Gastroesophageal sphincter (tissue), 4 donors: ENCODE measurements around the gene TCF4. TPM values are rescaled to one million over a fixed set of nuclear protein-coding genes. Genes with fewer than 3 reads are reported as not detected.

ENCODE experiments used
- ATAC-seq: fragments of 150-250 bp; one replicate; pipeline ENCODE4 v1.9.1; 2016; ENCODE audit warnings: mild to moderate bottlenecking, moderate library complexity
- H3K27ac ChIP-seq, 4 donors: fragments of 200-600 bp; sonication (generic) in 3 of 4; 1 replicate in 3 of 4; 2 replicates in 1 of 4; pipeline ENCODE4 v1.5.1; 2016 to 2019
- H3K27me3 ChIP-seq: fragments of 200-600 bp; sonication (generic); one replicate; pipeline ENCODE4 v1.5.1; 2019
- H3K36me3 ChIP-seq, 2 donors: fragments of 200-600 bp; sonication (generic); one replicate each; pipeline ENCODE4 v1.5.1; 2019; ENCODE audit warnings: control low read depth in 1 of 2
- H3K4me1 ChIP-seq, 3 donors: fragments of 200-600 bp; sonication (generic); 1 replicate in 2 of 3; 2 replicates in 1 of 3; pipeline ENCODE4 v1.5.1; 2016 to 2019; ENCODE audit warnings: control low read depth in 2 of 3
- H3K4me3 ChIP-seq, 2 donors: fragments of 200-600 bp; sonication (generic); one replicate each; pipeline ENCODE4 v1.5.1; 2019; ENCODE audit warnings: mild to moderate bottlenecking in 1 of 2, moderate library complexity in 1 of 2
- H3K9me3 ChIP-seq, 3 donors: fragments of 200-600 bp; sonication (generic); one replicate each; pipeline ENCODE4 v1.5.1; 2017 to 2019; ENCODE audit warnings: control low read depth in 2 of 3
- CTCF ChIP-seq, 4 experiments: fragments of 200-600 bp in 2 of 4; fragments of 450-650 bp in 2 of 4; sonication (generic) in 1 of 4; IDR thresholded peaks; one replicate each; pipeline ENCODE4 v1.5.1; 2017 to 2019; ENCODE audit warnings: antibody characterized with exemption in 4 of 4, mild to moderate bottlenecking in 2 of 4, moderate library complexity in 2 of 4
- EP300 ChIP-seq: sonication (generic); formaldehyde crosslinking; IDR thresholded peaks from one replicate; pipeline ENCODE4 v1.6.1; 2017; ENCODE audit warnings: antibody characterized with exemption, mild to moderate bottlenecking
- POLR2A ChIP-seq, 2 donors: fragments of 450-650 bp; IDR thresholded peaks; one replicate each; pipeline ENCODE4 v1.6.1; 2017; ENCODE audit warnings: antibody characterized with exemption in 2 of 2, mild to moderate bottlenecking in 2 of 2, moderate library complexity in 1 of 2
- POLR2AphosphoS5 ChIP-seq: sonication (generic); formaldehyde crosslinking; IDR thresholded peaks from one replicate; pipeline ENCODE4 v1.6.1; 2017; ENCODE audit warnings: antibody characterized with exemption
- WGBS, 2 donors: methylation state at CpG; one replicate each; pipeline ENCODE4 v1.1.5; 2018; ENCODE audit warnings: low coverage in 1 of 2; 5-methylcytosine and 5-hydroxymethylcytosine counted together
- total RNA-seq, 4 donors: library from RNA; depleted of rRNA; stranded (reverse); fragments of >200 nt; gene quantifications; one replicate each; pipeline ENCODE4 v1.1.0, GENCODE V29; 2016

The TCF4 gene
- total RNA-seq, 4 donors from 2014 or later, result 64.1 to 87.6 (median 76.2) TPM

- Histone ChIP-seq H3K36me3 (no peaks in the 10 kb centered on the region), H3K4me1 (peaks cover 0 to 7% (median 0%) of the 10 kb centered on the region in 3 donors), H3K27ac (no peak overlapping the region), H3K4me3 (no peak overlapping the region), H3K27me3 (no peaks in the 10 kb centered on the region), H3K9me3 (no peaks in the 10 kb centered on the region)
- TF ChIP-seq EP300, result no peak
- TF ChIP-seq POLR2A (IDR thresholded peaks at IDR 0.05), result no peak
- no peak for TF ChIP-seq CTCF (IDR thresholded peaks at IDR 0.05)
- TF ChIP-seq POLR2AphosphoS5, result no peak
- 54 to 57% methylated on average over 3 of the region's 3 CpGs for WGBS, 2 donors
- no peak for ATAC-seq
Measured at GRCh38 chr18:55534547-55534946, 53.4 kb downstream of the TCF4 start.

- WGBS, 2 donors, result 90 to 100% methylated on average over 3 to 4 of the region's 5 CpGs
- Histone ChIP-seq H3K4me1 (peaks cover 0 to 7% (median 0%) of the 10 kb centered on the region in 3 donors), H3K4me3 (no peak overlapping the region)
Measured at GRCh38 chr18:55530166-55530565, 57.8 kb downstream of the TCF4 start.

GRCh38 chr18:55529581-55529980 is 58.4 kb downstream of the TCF4 start:
- no peaks in the 10 kb centered on the region for H3K27me3 ChIP-seq
- no peak for ATAC-seq
- TF ChIP-seq CTCF (IDR thresholded peaks at IDR 0.05), result no peak
- TF ChIP-seq EP300, result no peak
- TF ChIP-seq POLR2A (IDR thresholded peaks at IDR 0.05), result no peak
- no peak for TF ChIP-seq POLR2AphosphoS5

More at GRCh38 chr18:55530166-55530565, 57.8 kb downstream of the TCF4 start:
- Histone ChIP-seq H3K27me3 (no peaks in the 10 kb centered on the region), H3K27ac (no peak overlapping the region), H3K9me3 (no peaks in the 10 kb centered on the region), H3K36me3 (no peaks in the 10 kb centered on the region)
- ATAC-seq, result no peak
- no peak for TF ChIP-seq CTCF (IDR thresholded peaks at IDR 0.05)
- no peak for TF ChIP-seq POLR2AphosphoS5

GRCh38 chr18:55525845-55526244 is 62.1 kb downstream of the TCF4 start:
- H3K4me1 ChIP-seq, result no peaks in the 10 kb centered on the region
- no peaks in the 10 kb centered on the region for H3K27me3 ChIP-seq
- H3K27ac ChIP-seq, result no peak overlapping the region
- H3K4me3 ChIP-seq, result no peak overlapping the region
- H3K36me3 ChIP-seq, result no peaks in the 10 kb centered on the region
- H3K9me3 ChIP-seq, result no peaks in the 10 kb centered on the region
- no peak for TF ChIP-seq EP300
- no peak for TF ChIP-seq POLR2A (IDR thresholded peaks at IDR 0.05)
- no peak for TF ChIP-seq POLR2AphosphoS5
- TF ChIP-seq CTCF (IDR thresholded peaks at IDR 0.05), result no peak
- ATAC-seq, result no peak

More at GRCh38 chr18:55529581-55529980, 58.4 kb downstream of the TCF4 start:
- no peak overlapping the region for H3K4me3 ChIP-seq
- 74 to 87% methylated on average over 4 of the region's 4 CpGs for WGBS, 2 donors
- H3K36me3 ChIP-seq, result no peaks in the 10 kb centered on the region
- H3K27ac ChIP-seq, result no peak overlapping the region
- peaks cover 0 to 7% (median 0%) of the 10 kb centered on the region in 3 donors for H3K4me1 ChIP-seq
- H3K9me3 ChIP-seq, result no peaks in the 10 kb centered on the region

GRCh38 chr18:55524353-55525073 is 63.5 kb downstream of the TCF4 start:
- no peaks in the 10 kb centered on the region for H3K4me1 ChIP-seq
- no peaks in the 10 kb centered on the region for H3K27me3 ChIP-seq
- H3K27ac ChIP-seq, result no peak overlapping the region

More at GRCh38 chr18:55524353-55525073, 63.5 kb downstream of the TCF4 start:
- Histone ChIP-seq H3K36me3 (no peaks in the 10 kb centered on the region), H3K4me3 (no peak overlapping the region), H3K9me3 (no peaks in the 10 kb centered on the region)
- ATAC-seq, result no peak
- TF ChIP-seq POLR2AphosphoS5 (no peak), CTCF (IDR thresholded peaks at IDR 0.05) (no peak), EP300 (no peak), POLR2A (IDR thresholded peaks at IDR 0.05) (no peak)
